ENCODE data around the gene GUK1. TPM values are rescaled to one million over a fixed set of nuclear protein-coding genes. Genes with fewer than 3 reads are reported as not detected.

Gene GUK1
- total RNA-seq, 3 donors from 2014 or later (not counting 1 experiment from before 2014, with no cell fraction given): 292 to 313 (median 308) TPM

- 55% methylated on average over 20 of the region's 20 CpGs for WGBS (ENCODE audit: insufficient coverage)
- no peak for TF ChIP-seq CTCF (IDR thresholded peaks at IDR 0.05)
- DNase-seq (no peak), ATAC-seq (no peak)
- Histone ChIP-seq H3K9me3 (ENCODE audit: control insufficient read depth, insufficient read depth, low read length) (no peaks in the 10 kb centered on the region), H3K27ac (ENCODE audit: low read length) (peak overlapping the region; percentile 86), H3K27me3 (ENCODE audit: control insufficient read depth, insufficient read depth, low read length) (no peaks in the 10 kb centered on the region), H3K4me1 (ENCODE audit: control insufficient read depth, insufficient read depth, low read length) (peaks cover 32% of the 10 kb centered on the region), H3K36me3 (ENCODE audit: control insufficient read depth, insufficient read depth, low read length) (no peaks in the 10 kb centered on the region), H3K4me3 (ENCODE audit: low read length) (peak overlapping the region; percentile 41)
- Mint-ChIP-seq H3K27ac (peak overlapping the region; percentile 94 to 95), H3K36me3 (no peaks in the 10 kb centered on the region), H3K9me3 (no peaks in the 10 kb centered on the region), H3K4me3 (peak overlapping the region; percentile 80), H3K27me3 (ENCODE audit: low read depth in 2 of 2) (no peaks in the 10 kb centered on the region), H3K4me1 (peaks cover 28 to 34% of the 10 kb centered on the region in 2 donors)
- intact Hi-C loops (cut with micrococcal nuclease): loop anchor here (1.0 to 5.0 kb wide), 3 partner anchors 24 to 82 kb away; partner anchors contain the start of genes ARF1, GUK1 and MRPL55
Measured at GRCh38 chr1:228164561-228165371, 24.7 kb downstream of the GUK1 start.

- DNase-seq (peak; percentile 99), ATAC-seq (peak; percentile 82 to 93 (median 82))
- H3K27me3 ChIP-seq (ENCODE audit: control insufficient read depth, insufficient read depth, low read length): no peaks in the 10 kb centered on the region
- intact Hi-C loops (cut with micrococcal nuclease): loop anchor here (1.0 to 5.0 kb wide), 4 partner anchors 25 to 83 kb away; partner anchors contain the start of genes ARF1, C1orf35, GUK1 and MRPL55
- H3K4me3 ChIP-seq (ENCODE audit: low read length): peak within 1 kb of the TSS; percentile 53
- no peaks in the 10 kb centered on the region for H3K36me3 Mint-ChIP-seq
- peaks cover 28 to 34% of the 10 kb centered on the region in 2 donors for H3K4me1 Mint-ChIP-seq
- H3K4me1 ChIP-seq (ENCODE audit: control insufficient read depth, insufficient read depth, low read length): peaks cover 32% of the 10 kb centered on the region
- no peaks in the 10 kb centered on the region for H3K9me3 ChIP-seq (ENCODE audit: control insufficient read depth, insufficient read depth, low read length)
- no peaks in the 10 kb centered on the region for H3K36me3 ChIP-seq (ENCODE audit: control insufficient read depth, insufficient read depth, low read length)
- TF ChIP-seq CTCF (IDR thresholded peaks at IDR 0.05): peak; percentile 70
- H3K27ac Mint-ChIP-seq: peak within 1 kb of the TSS; percentile 94 to 95
- H3K27ac ChIP-seq (ENCODE audit: low read length): peak within 1 kb of the TSS; percentile 92
- H3K27me3 Mint-ChIP-seq (ENCODE audit: low read depth in 2 of 2): no peaks in the 10 kb centered on the region
- no peaks in the 10 kb centered on the region for H3K9me3 Mint-ChIP-seq
- peak within 1 kb of the TSS; percentile 94 for H3K4me3 Mint-ChIP-seq
- WGBS (ENCODE audit: insufficient coverage): under 1% methylated on average over 93 of the region's 93 CpGs
Measured at GRCh38 chr1:228165372-228166169, 25.5 kb downstream of the GUK1 start, which contains the start of gene IBA57. IBA57 (plus strand) TSS chr1:228165804; CDS start chr1:228165817, 13 bp downstream.

- peak; percentile 18 for TF ChIP-seq CTCF (IDR thresholded peaks at IDR 0.05)
- Mint-ChIP-seq H3K36me3 (no peaks in the 10 kb centered on the region), H3K9me3 (no peaks in the 10 kb centered on the region), H3K27ac (peak overlapping the region; percentile 94 to 95), H3K4me1 (peaks cover 28 to 34% of the 10 kb centered on the region in 2 donors), H3K27me3 (ENCODE audit: low read depth in 2 of 2) (no peaks in the 10 kb centered on the region), H3K4me3 (peak overlapping the region; percentile 94)
- Histone ChIP-seq H3K27ac (ENCODE audit: low read length) (peak overlapping the region; percentile 92), H3K36me3 (ENCODE audit: control insufficient read depth, insufficient read depth, low read length) (no peaks in the 10 kb centered on the region), H3K4me1 (ENCODE audit: control insufficient read depth, insufficient read depth, low read length) (peaks cover 32% of the 10 kb centered on the region), H3K27me3 (ENCODE audit: control insufficient read depth, insufficient read depth, low read length) (no peaks in the 10 kb centered on the region), H3K9me3 (ENCODE audit: control insufficient read depth, insufficient read depth, low read length) (no peaks in the 10 kb centered on the region), H3K4me3 (ENCODE audit: low read length) (peak overlapping the region; percentile 53)
- WGBS (ENCODE audit: insufficient coverage): 23% methylated on average over 26 of the region's 26 CpGs
- ATAC-seq (peak; percentile 3 to 8 (median 5)), DNase-seq (peak in 1 of 2 donors; percentile 83)
- intact Hi-C loops (cut with micrococcal nuclease): loop anchor here (2.0 to 5.0 kb wide), 2 partner anchors 64 to 84 kb away; partner anchors contain the start of genes ARF1 and C1orf35
Measured at GRCh38 chr1:228166170-228166936, 26.3 kb downstream of the GUK1 start.

All from natural killer cell (primary cell).